ENCODE measurements around the gene ERN1. TPM values are rescaled to one million over a fixed set of nuclear protein-coding genes. Genes with fewer than 3 reads are reported as not detected.

The ERN1 gene
- total and polyA plus RNA-seq, 2 of the 13 experiments (the other 11 are each of a cell fraction or from before 2014, with no cell fraction given): 6.0 to 12.7 TPM

GRCh38 chr17:64081802-64082799 is 47.8 kb downstream of the ERN1 start (continued):
- TF ChIP-seq ZNF33A (CRISPR knock-in tag; IDR thresholded peaks at IDR 0.05; ENCODE audit: borderline replicate concordance) (no peak; the same call in 1 of the 2 replicates), ZNF749 (CRISPR knock-in tag; IDR thresholded peaks at IDR 0.05; ENCODE audit: borderline replicate concordance) (peak; percentile 34; the same call in 1 of the 2 replicates), MBD4 (IDR thresholded peaks at IDR 0.05; ENCODE audit: borderline replicate concordance, low read length) (peak; percentile 65; the same call in 1 of the 2 replicates), DPF2 (CRISPR knock-in tag; IDR thresholded peaks at IDR 0.05; ENCODE audit: borderline replicate concordance, low read depth) (peak; percentile 93), ZNF614 (CRISPR knock-in tag; IDR thresholded peaks at IDR 0.05; ENCODE audit: borderline replicate concordance) (peak; percentile 91), ADNP (CRISPR knock-in tag; IDR thresholded peaks at IDR 0.05) (no peak), GPBP1L1 (CRISPR knock-in tag; IDR thresholded peaks at IDR 0.05) (no peak), FOXP1 (IDR thresholded peaks at IDR 0.05) (peak; percentile 99), FOXP1 (CRISPR knock-in tag; IDR thresholded peaks at IDR 0.05) (peak; percentile 100), GATAD1 (CRISPR knock-in tag; IDR thresholded peaks at IDR 0.05) (peak; percentile 76), ZNF773 (CRISPR knock-in tag; IDR thresholded peaks at IDR 0.05; ENCODE audit: borderline replicate concordance) (no peak), HNRNPH1 (optimal IDR thresholded peaks at IDR 0.05; ENCODE audit: low read depth, low read length) (no peak), NFIB (CRISPR knock-in tag; IDR thresholded peaks at IDR 0.05; ENCODE audit: borderline replicate concordance) (no peak), RXRA (CRISPR knock-in tag; IDR thresholded peaks at IDR 0.05) (peak; percentile 19; the same call in 1 of the 2 replicates), NFIC (IDR thresholded peaks at IDR 0.05; ENCODE audit: low read length) (peak; percentile 93; the same call in 1 of the 2 replicates), ZNF724P (CRISPR knock-in tag; IDR thresholded peaks at IDR 0.05; ENCODE audit: borderline replicate concordance) (peak; percentile 31; the same call in 1 of the 2 replicates), MYC (CRISPR knock-in tag; IDR thresholded peaks at IDR 0.05; ENCODE audit: borderline replicate concordance) (peak; percentile 46; the same call in 1 of the 2 replicates), NR2F2 (IDR thresholded peaks at IDR 0.05; ENCODE audit: borderline replicate concordance, low read depth) (no peak; the same call in none of the 2 replicates), ZNF34 (CRISPR knock-in tag; IDR thresholded peaks at IDR 0.05; ENCODE audit: borderline replicate concordance) (0 out of 2 replicates have a peak, but pooled peaks have one; percentile 81), ERF (CRISPR knock-in tag; IDR thresholded peaks at IDR 0.05) (peak; percentile 98), AHDC1 (CRISPR knock-in tag; IDR thresholded peaks at IDR 0.05; ENCODE audit: borderline replicate concordance) (peak; percentile 83; the same call in 1 of the 2 replicates)

Data from HepG2 (cell line).